VCaP (cell line): ENCODE data around the gene TXNDC16.

Source experiments
- H3K27ac ChIP-seq: fragments of 450-650 bp; 2 replicates; pipeline ENCODE4 v1.5.1; 2017
- TF ChIP-seq, protein P1 (sequence below): fragments of 450-650 bp; conservative IDR thresholded peaks from 2 replicates; pipeline ENCODE4 v1.5.1; 2017; ENCODE audit warnings: mild to moderate bottlenecking, moderate library complexity

Gene TXNDC16

DNA sequence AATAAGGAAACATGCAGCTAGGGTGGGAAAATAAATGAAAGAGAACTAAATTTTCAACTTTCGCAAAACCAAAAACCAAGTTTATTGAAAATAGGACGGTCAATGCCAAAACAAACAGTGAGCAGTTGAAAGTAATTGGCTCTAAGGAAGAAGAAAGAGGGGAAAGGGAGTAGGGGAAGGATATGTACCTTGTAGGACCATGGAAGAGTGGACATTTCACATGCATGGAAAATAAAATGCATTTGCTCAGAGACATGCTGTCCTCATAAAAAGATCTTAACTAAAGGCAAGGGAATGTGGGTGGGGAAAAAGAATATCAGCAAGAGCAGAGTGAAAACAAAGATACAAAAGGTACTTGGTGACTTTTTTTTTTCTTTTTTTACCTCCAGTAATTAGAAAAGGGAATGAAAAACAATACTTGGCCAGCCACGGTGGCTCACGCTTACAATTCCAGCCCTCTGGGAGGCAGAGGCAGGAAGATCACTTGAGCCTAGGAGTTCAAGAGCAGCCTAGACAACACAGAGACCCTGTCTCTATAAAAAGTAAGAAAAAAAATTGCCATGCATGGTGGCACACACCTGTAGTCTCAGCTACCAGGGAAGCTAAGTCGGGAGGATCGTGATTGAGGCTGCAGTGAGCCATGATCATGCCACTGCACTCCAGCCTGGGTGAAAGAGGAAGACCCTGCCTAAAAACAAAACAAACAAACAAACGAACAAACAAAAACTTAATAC, 6.6 kb downstream of the TXNDC16 start:
- H3K27ac ChIP-seq, result peak overlapping the region; percentile 98
- TF ChIP-seq, protein P1, sequence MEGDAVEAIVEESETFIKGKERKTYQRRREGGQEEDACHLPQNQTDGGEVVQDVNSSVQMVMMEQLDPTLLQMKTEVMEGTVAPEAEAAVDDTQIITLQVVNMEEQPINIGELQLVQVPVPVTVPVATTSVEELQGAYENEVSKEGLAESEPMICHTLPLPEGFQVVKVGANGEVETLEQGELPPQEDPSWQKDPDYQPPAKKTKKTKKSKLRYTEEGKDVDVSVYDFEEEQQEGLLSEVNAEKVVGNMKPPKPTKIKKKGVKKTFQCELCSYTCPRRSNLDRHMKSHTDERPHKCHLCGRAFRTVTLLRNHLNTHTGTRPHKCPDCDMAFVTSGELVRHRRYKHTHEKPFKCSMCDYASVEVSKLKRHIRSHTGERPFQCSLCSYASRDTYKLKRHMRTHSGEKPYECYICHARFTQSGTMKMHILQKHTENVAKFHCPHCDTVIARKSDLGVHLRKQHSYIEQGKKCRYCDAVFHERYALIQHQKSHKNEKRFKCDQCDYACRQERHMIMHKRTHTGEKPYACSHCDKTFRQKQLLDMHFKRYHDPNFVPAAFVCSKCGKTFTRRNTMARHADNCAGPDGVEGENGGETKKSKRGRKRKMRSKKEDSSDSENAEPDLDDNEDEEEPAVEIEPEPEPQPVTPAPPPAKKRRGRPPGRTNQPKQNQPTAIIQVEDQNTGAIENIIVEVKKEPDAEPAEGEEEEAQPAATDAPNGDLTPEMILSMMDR, result no peak

DNA sequence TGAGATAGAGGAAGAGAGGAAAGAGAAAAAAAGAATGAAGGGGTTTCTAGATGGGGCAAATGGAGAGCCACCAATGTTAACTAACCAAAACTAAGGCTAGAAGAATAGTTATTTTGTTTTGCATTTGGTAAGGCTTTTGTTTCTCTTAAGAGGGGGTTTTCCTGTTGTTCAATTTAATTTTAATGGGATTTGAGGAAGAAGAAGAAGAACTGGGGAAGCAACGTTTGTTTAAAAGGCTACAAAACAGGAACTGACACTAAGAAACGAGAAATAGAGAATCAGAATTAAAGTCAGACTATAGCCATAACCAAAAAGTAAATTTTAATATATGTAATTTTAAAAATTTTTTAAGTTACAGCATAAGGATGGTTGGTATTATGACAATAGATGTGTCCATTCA, 13.7 kb downstream of the TXNDC16 start:
- TF ChIP-seq, protein P1, result no peak
- H3K27ac ChIP-seq, result no peak overlapping the region

DNA sequence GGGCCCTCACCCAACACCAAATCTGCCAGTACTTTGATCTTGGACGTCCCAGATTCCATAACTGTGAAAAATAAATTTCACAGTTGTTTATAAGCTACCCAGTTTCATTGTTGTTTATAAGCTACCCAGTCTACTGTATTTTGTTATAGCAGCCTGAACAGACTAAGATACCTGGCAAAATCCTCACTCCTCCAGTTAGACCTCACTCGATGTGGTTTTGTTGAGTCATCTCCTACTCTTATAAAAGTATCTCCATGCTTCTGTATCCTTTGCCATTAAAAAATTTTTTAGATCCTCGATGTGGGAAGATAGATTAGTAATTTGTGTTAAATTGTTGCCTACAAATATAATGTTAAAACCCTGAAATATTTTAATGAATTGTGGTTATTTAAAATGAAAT, 16.0 kb downstream of the TXNDC16 start:
- H3K27ac ChIP-seq, result no peak overlapping the region
- TF ChIP-seq, protein P1, result no peak

DNA sequence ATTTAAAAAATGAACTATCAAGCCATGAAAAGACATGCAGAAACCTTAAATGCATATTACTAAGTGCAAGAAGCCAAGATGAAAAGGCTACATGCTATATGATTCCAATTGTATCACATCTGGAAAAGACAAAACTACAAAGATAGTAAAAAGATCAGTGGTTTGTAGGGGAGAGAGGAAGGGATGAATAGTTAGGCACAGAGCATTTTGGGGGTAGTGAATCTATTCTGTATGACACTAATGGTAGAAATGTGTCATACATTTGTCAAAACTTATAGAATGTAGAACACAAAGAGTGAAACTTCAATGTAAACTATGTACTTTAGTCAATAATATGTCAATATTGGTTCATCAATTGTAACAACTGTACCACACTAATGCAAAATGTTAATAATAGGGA, 20.8 kb downstream of the TXNDC16 start:
- TF ChIP-seq, protein P1, result no peak
- H3K27ac ChIP-seq, result no peak overlapping the region

DNA sequence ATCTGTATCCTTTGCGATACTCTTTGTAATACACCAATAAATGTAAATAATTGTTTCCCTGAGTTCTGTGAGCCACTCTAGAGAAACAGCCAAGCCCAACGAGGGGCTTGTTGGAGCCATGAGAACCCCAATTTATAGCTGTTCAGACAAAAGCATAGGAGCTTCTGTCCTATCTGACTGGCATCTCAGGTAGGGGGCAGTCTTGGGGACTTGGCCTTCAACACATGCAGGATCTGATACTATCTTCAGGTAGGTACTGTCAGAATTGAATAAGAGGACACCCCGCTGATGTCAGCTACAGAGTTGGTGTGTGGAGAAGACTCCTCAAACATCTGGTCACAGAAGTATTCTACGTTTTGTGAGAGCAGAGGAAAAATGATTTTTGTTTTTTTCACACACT, 25.3 kb downstream of the TXNDC16 start:
- no peak overlapping the region for H3K27ac ChIP-seq
- TF ChIP-seq, protein P1, result no peak

DNA sequence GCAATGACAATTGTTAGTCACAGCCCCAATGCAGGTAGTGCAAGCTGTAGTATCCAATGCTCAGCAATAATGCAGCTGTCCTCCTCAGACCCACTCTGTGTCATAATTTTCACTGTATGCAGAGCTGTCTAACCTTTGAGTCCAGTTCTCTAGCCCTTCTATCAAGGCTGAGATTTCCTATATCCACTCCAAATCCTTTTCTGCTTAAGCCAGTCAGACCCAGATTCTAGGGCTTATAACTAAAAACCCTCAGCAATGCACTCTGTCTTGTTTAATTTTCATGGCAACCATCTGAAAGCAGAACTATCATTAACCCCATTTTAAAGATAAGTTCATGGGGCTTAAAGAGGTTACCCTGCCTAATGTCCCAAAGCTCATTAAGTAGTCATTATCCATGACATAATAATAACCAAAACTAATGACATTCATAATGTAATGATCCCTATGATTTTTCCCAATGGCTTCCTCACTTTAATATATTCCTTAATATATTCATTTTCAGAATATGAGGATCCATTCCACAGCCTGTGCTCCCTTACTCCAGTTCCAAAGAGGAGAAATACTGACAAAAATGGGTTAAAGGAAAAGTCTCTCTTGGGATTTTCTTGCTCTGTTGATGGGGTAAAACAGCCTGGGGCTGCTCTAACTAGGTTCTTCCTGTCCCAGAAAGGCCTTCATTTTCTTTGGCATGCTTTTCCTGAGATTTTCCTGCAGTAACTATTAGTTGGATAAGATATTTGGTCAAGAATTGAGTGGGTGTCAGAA, 29.5 kb downstream of the TXNDC16 start:
- TF ChIP-seq, protein P1, result no peak
- no peak overlapping the region for H3K27ac ChIP-seq

DNA sequence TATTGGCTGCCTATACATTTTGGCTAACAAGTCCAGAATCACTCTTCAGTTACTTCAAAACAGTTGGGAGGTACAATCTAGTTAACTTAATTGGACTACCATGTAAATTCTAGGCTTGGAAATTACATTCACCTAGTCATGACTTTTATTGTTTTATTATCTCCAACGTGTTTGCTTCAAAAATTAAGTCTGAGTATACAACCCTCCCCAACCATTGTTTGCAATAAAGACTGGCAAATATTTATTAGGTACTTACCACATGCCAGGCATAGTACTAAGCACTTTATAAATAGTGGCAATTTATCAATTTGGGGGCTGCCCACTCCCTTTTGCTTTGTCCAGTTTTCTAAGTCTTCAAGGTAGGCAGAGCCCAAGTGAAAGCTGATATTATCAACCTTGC, 30.3 kb downstream of the TXNDC16 start:
- H3K27ac ChIP-seq, result no peak overlapping the region
- TF ChIP-seq, protein P1, result no peak
